Measurements from ENCODE around the gene PNMT.

PNMT gene

DNA sequence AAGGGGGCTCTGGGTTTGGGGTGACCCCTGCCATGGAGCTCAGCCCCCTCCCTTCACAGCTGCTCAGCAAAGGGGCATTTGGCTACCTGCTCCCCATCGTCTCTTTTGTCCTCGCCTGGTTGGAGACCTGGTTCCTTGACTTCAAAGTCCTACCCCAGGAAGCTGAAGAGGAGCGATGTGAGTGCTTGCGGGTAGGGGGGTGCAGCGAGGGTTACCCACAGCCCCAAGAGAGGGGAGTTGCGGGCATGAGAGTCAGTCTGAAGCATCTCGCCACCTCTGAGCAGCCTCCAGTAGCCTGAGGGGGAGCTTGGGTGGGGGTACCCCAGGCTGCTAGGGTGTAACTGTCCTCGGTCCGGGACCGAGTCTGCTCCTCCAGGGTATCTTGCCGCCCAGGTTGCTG, 9.9 kb upstream of the PNMT start:
- no peak for DNase-seq

DNA sequence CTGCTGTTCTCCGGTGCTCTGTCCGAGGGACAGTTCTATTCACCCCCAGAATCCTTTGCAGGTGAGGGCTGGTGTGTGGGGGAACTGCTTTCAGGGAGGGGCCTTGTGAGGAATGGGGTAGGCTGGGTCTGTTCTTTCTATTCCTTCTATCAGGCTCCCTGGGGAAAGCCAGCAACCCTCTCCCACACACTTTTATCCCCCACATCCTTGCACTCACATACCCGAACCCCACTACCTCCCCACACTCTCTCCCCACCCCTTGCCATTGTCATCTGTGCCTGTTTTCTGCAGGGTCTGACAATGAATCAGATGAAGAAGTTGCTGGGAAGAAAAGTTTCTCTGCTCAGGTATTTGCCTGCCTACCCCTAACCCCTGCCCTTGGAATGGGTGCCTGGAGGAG, 9.5 kb upstream of the PNMT start:
- DNase-seq = no peak

DNA sequence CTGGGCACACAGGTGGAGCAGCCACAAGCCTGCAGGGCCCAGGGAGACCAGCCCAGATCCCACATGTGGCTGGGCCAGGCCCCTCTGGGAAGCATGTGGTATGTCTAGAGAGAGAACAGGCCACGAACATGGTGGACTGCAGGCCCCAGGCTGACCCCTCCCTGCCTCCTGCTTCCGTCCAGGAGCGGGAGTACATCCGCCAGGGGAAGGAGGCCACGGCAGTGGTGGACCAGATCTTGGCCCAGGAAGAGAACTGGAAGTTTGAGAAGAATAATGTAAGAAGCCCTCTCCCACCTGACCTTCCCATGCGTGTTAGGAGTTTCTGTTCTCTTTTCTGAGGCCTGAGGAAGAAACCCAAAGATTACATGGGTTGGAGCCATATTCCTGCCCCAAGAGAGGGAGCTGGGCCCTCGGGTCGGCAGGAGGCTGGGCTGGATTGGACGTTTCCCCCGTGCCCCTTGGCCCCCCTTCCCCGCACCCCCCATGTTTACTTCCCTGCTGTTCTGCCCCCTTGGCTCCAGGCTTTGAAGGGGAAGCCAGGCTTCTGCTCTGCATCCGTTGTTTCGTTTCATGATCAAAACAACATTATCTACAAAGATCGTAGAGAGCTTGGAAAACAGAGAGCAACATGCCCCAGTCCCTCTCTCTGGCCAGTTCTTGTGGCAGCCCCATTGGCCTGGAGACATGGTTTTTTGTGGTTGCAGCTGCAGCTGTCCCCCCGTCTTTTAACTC, 8.8 kb upstream of the PNMT start:
- DNase-seq = no peak

DNA sequence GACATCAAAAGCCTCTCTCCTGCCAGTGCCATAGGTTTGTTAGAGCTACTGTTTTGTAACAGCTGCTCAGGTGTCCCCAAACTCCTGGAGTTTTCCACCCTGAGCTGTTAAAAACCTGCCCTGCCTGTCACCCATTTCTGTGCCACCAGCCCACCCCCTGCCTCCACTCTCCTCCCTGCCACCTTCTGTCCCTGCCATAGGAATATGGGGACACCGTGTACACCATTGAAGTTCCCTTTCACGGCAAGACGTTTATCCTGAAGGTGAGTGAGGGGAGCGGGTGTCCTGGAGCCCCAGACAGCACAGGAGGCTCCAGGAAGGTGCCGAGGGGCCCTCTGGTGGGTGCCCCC, 8.3 kb upstream of the PNMT start:
- DNase-seq = no peak

DNA sequence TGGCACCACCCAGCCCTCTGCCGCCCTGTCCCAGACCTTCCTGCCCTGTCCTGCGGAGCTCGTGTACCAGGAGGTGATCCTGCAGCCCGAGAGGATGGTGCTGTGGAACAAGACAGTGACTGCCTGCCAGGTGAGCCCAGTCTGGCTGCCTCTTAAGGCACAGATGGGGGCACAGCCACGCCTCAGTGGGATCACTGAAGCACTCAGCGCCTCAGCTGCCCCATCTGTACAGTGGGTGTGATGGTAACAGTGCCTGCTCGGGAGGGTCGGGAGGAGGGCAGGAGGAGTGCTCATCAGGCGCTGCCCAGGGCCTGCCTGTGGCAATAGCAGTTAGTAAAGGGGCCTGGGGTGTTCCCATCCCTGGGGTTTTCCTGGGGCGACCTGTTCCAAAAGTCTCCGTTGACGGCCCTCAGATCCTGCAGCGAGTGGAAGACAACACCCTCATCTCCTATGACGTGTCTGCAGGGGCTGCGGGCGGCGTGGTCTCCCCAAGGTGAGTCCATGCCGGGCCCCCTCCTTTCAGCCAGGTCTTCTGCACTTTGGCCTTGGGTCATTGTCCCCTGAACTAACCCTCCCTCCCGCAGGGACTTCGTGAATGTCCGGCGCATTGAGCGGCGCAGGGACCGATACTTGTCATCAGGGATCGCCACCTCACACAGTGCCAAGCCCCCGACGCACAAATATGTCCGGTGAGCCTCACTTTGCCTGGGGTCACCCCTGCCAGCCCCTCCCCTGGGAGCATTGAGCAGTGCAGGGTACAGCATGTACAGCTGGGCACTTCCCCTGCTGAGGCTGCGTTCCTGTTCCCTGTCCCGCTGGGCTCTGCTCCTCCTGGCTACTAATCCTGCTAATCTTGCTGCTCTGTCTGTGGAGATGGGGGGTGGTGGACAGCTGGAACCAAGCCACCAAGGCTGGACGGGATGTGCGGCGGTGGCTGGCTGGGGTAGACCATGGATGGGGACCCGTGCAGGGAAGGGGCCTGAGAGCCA, 7.6 kb upstream of the PNMT start:
- no peak for DNase-seq

DNA sequence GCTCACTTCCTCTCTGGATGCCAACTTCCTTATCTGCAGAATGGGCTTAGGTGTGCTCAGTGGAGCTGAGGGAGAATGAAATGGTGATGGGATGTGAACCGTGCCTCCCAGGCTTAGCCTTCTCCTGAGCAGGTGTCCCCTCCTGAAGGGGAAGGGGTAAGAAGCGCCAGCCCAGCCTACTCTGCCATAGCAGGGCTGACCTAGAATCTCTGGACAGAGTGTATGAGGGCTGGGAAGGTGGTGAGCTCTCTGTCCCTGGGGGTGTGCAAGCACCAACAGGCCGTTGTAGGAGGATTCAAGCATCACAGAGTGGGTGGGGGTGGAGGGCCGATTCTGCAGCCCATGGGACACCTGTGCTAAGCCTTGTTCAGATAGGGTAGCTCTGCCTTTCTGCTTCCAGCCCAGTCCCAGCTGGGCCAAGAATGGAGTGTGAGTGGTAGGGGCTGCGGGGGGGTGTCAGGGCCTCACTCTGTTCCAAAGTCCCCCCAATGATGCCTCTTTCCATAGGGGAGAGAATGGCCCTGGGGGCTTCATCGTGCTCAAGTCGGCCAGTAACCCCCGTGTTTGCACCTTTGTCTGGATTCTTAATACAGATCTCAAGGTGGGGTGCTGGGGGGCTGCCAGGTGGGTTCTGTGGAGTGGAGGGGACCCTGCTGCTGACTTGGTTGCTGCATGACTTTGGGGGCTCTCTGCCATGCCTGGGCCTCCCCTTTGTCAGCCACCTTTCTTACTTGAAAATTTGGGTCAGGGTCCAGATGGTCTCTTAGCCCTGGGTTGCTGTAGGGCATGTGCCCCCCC, 6.3 kb upstream of the PNMT start:
- no peak for DNase-seq

DNA sequence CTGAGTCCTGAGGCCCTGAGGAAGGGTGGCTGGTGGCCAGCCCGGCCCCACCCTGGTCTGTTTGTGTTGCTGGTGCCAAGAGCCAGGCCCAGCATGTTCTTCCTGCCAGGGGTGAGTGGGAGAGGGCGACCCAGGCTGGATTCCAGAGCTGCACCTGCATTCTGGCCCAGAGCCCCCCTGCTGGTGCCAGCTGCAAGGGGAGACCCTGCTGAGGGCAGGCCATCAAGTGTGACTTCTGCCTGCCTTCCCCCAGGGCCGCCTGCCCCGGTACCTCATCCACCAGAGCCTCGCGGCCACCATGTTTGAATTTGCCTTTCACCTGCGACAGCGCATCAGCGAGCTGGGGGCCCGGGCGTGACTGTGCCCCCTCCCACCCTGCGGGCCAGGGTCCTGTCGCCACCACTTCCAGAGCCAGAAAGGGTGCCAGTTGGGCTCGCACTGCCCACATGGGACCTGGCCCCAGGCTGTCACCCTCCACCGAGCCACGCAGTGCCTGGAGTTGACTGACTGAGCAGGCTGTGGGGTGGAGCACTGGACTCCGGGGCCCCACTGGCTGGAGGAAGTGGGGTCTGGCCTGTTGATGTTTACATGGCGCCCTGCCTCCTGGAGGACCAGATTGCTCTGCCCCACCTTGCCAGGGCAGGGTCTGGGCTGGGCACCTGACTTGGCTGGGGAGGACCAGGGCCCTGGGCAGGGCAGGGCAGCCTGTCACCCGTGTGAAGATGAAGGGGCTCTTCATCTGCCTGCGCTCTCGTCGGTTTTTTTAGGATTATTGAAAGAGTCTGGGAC, 5.5 kb upstream of the PNMT start:
- no peak for DNase-seq

DNA sequence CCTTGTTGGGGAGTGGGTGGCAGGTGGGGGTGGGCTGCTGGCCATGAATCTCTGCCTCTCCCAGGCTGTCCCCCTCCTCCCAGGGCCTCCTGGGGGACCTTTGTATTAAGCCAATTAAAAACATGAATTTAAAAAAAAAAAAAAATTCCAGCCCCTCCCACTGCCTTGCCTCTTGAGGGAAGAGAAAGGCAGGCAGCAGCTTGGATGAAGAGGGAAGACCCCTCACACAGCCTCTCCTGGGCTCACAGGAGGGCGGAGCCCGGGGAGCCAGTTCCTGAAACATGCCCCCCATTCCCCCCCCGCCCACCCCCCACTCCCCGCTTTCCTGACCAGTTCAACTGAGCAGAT, 4.9 kb upstream of the PNMT start:
- DNase-seq = no peak

DNA sequence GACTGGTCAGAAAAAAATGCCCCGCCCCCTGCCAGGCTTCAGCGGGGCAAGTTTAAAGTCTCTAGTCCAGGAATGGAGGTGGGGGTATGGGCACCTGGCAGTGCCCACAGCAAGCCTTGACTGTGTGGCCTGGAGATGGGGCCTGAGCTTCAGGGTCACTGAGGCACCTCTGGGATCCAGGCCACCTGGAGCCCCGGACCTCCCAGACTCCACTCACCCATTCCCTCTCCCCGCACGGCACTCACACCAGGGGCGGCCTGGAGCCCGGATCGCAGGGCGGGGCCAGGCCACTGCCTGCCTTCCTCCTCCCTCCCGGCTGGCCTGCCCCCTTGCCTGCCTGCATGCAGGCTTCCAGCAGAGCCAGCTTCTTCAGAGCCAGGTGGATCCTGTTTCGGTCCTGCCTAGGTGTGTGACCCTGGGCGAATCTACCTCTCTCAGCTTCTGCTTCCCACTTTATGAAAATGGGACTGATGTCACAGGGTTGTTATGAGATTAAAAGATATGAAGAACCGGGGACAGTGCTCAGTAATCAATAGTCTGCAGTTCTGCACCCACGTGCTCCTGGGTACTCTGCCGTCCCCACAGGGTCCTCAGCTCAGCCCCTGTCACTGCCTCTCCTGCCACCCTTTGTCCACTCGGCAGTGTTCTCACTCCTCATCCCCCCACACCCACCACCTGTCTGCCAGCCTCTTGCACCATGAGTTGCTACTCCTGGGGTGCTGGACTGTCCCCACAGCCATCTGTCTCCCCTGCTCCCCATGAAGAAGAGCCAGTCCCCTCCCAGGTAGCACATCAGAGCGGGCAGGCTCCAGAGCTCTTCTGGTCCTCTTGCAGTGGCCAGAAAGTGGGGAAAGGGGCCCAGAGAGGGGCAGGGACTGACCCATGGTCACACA, 4.3 kb upstream of the PNMT start:
- no peak for DNase-seq

DNA sequence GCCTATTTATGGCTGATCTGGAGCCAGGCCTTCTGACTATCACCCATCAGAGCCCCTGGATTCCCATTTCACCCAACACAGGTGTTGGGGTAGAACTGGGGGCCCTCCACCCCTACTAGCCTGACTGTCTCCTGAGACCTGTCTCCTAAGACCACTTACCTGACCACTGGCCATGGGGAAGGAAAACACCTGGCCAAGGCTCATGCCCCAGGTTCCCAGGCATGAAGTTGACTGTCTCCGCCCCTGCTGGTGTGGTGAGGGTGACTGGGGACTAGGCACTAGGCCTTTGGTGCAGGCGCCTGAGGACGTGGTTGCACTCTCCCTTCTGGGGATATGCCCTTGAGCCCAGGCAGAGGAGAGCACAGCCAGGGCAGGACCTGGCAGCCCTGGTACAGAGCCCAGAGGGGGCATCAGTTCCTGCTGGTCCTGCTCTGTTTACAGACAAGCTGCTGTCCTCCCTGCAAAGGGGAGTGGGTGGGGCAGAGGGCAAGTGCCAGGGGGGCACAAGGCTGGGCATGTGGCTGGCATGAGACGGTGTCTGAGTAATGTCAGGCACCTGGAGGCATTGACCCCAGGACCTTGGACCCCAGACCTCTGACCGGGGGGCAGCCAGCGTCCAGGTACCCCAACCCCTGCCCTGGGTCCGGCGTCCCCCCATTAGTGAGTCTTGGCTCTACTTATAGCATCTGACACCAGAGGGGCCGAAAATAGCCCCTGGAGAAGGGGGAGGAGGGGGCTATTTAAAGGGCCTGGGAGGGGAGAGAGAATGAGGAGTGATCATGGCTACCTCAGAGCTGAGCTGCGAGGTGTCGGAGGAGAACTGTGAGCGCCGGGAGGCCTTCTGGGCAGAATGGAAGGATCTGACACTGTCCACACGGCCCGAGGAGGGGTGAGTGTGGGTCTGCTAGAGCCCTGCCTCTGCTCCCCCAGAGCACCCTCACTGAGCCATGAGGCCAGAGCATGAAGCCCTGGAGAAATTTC, 3.4 kb upstream of the PNMT start, which contains the start of gene TCAP:
TCAP (plus strand) TSS at position 769 of the 981 bp plus-strand sequence; CDS start at position 780, 11 bp downstream.
- no peak for DNase-seq

DNA sequence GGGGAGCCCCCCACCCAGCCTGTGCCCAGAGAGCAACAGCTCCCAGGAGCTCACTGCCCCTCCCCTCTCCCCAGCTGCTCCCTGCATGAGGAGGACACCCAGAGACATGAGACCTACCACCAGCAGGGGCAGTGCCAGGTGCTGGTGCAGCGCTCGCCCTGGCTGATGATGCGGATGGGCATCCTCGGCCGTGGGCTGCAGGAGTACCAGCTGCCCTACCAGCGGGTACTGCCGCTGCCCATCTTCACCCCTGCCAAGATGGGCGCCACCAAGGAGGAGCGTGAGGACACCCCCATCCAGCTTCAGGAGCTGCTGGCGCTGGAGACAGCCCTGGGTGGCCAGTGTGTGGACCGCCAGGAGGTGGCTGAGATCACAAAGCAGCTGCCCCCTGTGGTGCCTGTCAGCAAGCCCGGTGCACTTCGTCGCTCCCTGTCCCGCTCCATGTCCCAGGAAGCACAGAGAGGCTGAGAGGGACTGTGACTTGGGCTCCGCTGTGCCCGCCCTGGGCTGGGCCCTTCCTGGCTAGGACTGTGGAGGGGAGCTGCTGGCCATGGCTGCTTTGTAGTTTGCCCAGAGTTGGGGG, 2.5 kb upstream of the PNMT start:
- DNase-seq = no peak

DNA sequence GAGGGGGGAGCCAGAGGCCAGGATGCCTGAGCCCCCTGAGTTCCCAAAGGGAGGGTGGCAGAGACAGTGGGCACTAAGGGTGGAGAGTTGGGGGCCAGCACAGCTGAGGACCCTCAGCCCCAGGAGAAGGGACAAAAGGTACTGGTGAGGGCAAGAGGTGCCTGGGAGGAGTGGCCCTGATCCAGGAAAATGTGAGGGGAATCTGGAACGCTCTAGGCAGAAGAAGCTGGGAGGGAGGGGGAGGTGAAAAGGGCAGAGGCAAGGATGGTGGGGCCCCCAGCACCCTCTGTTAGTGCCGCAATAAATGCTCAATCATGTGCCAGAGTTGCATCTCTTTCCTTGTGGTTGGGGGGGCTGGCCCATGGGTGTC, 2.0 kb upstream of the PNMT start:
- DNase-seq = no peak

DNA sequence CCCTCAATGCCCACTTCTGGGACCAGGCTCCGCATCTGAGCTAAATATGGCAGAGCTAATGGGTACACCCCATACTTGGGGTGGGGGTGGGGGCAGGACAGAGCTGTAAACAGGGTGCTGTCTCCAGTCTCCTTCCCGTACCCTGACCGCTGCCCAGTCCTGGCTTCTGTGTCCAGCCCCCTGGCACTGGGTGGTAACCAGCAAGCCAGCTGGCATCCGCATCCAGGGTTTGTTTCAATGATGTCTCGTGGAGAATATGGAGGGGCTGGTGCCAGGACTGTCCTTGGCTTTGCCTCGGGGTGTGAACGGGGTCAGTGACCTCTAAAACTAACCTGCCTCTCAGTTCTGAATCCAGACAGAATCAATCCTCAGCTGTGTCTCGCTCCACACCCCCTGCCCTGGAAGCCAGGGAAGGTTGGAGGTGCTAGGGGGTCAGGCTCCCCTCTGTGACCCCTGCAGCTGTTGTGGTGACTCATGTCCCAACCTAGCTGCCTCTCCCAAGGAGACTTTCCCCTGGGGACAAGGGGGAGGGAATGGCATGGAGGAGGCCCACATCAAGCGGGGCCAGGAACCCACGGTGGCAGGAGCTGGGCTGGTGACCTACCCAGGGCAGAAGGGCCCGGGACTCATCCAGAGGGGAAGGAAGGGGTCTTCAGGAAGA, 1.5 kb upstream of the PNMT start:
- no peak for DNase-seq

DNA sequence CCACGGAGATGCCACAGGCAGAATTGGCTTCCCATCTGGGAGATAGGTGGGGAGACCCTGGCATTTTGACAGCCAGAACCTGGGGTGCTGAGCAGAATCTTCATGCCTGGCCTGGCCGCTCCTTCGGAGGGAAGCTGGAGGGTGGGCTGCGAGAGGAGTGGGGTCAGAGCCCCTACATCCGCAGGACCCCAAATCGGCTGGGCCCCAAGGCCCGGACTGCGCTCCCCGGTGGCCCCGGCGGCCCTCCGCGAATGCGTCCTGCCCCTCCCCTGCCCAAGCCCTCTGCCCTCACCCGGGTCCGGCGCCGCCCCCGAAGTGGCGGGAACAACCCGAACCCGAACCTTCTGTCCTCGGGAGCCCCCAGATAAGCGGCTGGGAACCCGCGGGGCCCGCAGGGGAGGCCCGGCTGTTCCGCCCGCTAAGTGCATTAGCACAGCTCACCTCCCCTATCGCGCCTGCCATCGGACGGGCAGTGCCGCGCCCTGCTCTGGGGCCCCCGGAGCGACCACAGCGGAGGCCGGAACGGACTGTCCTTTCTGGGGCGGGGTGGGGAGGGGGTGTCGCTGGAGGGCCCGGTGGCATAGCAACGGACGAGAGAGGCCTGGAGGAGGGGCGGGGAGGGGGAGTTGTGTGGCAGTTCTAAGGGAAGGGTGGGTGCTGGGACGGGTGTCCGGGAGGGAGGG, 850 bp upstream of the PNMT start:
- DNase-seq = no peak

DNA sequence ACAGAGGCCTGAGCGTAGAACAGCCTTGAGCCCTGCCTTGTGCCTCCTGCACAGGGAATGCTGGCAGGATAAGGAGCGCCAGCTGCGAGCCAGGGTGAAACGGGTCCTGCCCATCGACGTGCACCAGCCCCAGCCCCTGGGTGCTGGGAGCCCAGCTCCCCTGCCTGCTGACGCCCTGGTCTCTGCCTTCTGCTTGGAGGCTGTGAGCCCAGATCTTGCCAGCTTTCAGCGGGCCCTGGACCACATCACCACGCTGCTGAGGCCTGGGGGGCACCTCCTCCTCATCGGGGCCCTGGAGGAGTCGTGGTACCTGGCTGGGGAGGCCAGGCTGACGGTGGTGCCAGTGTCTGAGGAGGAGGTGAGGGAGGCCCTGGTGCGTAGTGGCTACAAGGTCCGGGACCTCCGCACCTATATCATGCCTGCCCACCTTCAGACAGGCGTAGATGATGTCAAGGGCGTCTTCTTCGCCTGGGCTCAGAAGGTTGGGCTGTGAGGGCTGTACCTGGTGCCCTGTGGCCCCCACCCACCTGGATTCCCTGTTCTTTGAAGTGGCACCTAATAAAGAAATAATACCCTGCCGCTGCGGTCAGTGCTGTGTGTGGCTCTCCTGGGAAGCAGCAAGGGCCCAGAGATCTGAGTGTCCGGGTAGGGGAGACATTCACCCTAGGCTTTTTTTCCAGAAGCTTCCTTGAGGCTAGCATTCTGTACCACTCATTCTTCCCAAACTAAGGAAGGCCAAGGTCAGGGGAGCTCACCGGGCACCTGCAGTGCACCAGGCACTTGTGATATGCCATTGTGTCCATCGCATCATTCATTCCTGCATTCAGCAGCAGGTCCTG, 1.9 kb downstream of the PNMT start:
- no peak for DNase-seq

DNA sequence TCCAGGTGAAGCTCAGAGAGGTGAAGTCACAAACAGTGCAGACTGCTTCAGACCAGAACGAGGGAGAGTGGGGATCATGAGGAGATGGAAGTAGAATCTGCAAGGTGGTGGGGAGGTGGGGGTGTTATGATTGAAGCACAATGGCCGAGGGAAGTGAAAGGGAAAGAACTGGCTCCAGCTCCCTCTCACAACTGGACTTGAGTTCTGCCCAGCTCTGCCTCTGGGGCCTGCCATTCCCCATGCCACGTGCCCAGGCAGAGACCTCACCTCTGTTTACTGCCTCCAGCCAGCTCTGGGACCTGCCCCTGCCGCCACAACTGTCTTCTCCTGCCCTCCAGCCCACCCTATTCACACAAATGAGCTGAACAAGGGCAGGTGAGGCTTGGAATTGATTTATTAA, 2.5 kb downstream of the PNMT start:
- no peak for DNase-seq

DNA sequence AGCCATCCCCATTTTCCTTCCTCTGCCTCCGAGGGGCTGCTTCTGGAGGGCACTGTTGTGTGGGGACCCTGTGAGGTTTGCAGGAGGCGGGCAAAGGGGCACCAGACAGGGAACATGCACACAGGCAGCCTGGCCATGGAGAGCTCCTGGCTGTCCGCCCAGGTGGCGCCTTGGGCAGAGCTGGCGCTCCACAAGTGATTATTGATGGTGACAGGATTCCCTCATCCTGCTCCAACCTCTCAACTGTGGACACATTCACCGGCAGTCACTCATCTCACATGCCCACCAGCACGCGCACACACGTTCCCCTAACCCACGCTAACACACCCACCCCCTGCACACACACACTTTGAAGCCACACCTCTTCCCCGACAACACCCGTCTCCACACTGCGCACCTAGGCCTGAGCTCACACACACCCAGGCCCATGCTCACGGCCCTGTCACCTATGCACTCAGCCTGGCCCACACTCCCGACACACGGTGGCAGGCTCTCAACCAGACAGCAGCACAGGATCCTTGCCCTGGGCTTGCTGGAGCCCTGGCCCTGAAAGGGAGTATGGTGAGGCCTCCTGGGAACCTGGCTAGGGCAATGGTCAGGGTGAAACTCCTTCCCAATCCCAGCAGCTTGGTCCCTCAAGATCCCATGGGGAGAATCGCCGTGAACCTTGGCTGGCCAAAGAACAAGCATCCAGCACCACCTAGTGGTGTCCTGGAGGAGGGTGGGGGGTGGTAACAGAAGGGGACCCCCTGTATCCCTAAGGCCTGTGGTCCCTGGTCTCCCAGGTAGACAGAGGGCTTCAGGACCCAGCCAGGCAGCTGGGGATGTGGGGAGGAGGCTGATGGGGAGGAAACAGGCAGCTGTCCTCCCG, 3.6 kb downstream of the PNMT start:
- no peak for DNase-seq

Data from activated effector memory CD4-positive, alpha-beta T cell treated with Interleukin-2 at 50 U/mL for 16 hours (primary cell).